ENCODE measurements around the gene FIGLA. TPM values are rescaled to one million over a fixed set of nuclear protein-coding genes. Genes with fewer than 3 reads are reported as not detected.
A peak's percentile ranks its signal among the peaks of the same experiment; 100 is the strongest.

FIGLA gene
- total RNA-seq, 1 experiment from 2014 or later, result not detected

DNA sequence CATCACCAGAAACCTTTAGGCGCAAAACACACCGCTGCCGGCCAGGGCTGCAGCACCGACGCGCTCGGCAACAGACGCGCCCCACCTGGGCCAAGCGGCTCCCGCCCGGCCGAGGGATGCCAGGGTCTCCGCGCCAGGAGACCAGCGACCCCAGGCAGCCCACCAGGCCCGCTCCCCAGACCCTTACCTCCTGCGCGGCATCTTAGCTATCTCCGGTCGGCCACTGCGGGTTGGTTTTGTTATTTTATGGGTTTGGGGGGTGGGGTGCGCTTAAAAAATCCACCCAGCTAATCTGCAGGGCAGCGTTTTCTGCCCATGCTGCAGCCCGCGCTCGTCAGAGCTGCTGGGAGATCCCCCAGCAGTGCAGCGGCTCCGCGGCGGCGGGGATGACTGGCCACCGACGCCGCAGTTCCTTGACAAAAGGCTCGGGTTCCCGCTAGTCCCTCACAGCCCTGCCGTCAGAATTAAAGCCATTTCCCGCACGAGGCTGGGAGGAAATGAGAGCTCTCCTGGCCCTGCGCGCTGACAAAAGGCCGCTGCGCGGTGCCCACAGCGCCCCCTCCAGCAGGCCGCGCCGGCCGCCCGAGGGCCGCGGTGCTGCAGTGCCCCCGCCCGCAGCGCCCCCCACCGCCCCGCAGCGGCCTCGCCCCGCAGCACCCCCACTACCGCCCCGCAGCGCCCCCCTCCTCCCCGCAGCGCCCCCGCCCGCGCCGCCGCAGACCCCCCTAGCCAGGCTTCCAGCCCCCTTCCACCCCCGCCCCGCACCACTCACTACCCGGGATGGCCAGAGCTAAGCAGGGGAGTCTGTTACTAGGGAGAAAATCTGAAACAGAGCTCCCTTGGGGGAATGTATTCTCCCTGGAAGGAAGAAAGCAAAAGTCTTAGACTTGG is 22.5 kb downstream of the FIGLA start, which contains the start of gene ADD2:
Gene ADD2, minus strand, starts transcription at position 502 of the 891 bp plus-strand sequence. CDS start 61,792 bp downstream, outside the sequence.
- Histone ChIP-seq H3K23ac (ENCODE audit: insufficient read length, low read depth, low read length) (no peak within 1 kb of the TSS), H4K5ac (ENCODE audit: insufficient read length, low read depth, low read length) (no peak within 1 kb of the TSS), H2BK15ac (ENCODE audit: low read depth, low read length) (no peak within 1 kb of the TSS), H3K56ac (ENCODE audit: insufficient read length, low read depth, low read length) (no peak within 1 kb of the TSS), H3K14ac (ENCODE audit: insufficient read depth, low read length) (peak within 1 kb of the TSS; percentile 86), H3K79me2 (ENCODE audit: insufficient read depth, low read length) (peaks cover 28% of the 10 kb centered on the region; the same call in 1 of the 2 replicates), H3K23me2 (ENCODE audit: insufficient read length, low read depth, low read length, poor library complexity, severe bottlenecking) (peaks cover 5% of the 10 kb centered on the region), H3K4me1 (ENCODE audit: insufficient read depth, low read length) (peaks cover 16% of the 10 kb centered on the region; the same call in 1 of the 2 replicates), H3K9me3 (ENCODE audit: control insufficient read depth, low read depth, low read length) (no peaks in the 10 kb centered on the region), H4K20me1 (ENCODE audit: control insufficient read depth, insufficient read depth, insufficient read length) (no peaks in the 10 kb centered on the region), H3K9ac (ENCODE audit: extremely low read depth, insufficient read length, low read length) (peak within 1 kb of the TSS; percentile 53), H3T11ph (ENCODE audit: low read length) (no peak within 1 kb of the TSS), H3K18ac (ENCODE audit: insufficient read length, low read depth, low read length) (peak within 1 kb of the TSS; percentile 59), H2BK5ac (ENCODE audit: insufficient read length, low read length) (no peak within 1 kb of the TSS), H4K8ac (replicated peaks; ENCODE audit: insufficient read length, low read depth, low read length) (no peak within 1 kb of the TSS), H2BK12ac (ENCODE audit: insufficient read length, low read depth, low read length) (no peak within 1 kb of the TSS), H2BK20ac (ENCODE audit: low read depth, low read length, poor library complexity, severe bottlenecking) (no peak within 1 kb of the TSS), H2AFZ (ENCODE audit: low read length) (no peak within 1 kb of the TSS), H3K27ac (ENCODE audit: insufficient read length, low read depth, low read length) (no peak within 1 kb of the TSS), H2AK5ac (ENCODE audit: insufficient read length, low read length) (no peak within 1 kb of the TSS), H3K4ac (ENCODE audit: low read depth, low read length) (no peak within 1 kb of the TSS; the same call in 1 of the 2 replicates), H3K4me2 (ENCODE audit: insufficient read depth, insufficient read length, low read length) (peak within 1 kb of the TSS; percentile 95), H3K27me3 (ENCODE audit: insufficient read depth, low read length) (no peaks in the 10 kb centered on the region), H4K91ac (ENCODE audit: insufficient read length, low read depth, low read length) (no peak within 1 kb of the TSS), H2BK120ac (ENCODE audit: low read depth, low read length, poor library complexity, severe bottlenecking) (no peak within 1 kb of the TSS), H3K79me1 (ENCODE audit: insufficient read depth, low read depth, low read length, poor library complexity, severe bottlenecking) (no peaks in the 10 kb centered on the region)
- TF ChIP-seq, protein P1, sequence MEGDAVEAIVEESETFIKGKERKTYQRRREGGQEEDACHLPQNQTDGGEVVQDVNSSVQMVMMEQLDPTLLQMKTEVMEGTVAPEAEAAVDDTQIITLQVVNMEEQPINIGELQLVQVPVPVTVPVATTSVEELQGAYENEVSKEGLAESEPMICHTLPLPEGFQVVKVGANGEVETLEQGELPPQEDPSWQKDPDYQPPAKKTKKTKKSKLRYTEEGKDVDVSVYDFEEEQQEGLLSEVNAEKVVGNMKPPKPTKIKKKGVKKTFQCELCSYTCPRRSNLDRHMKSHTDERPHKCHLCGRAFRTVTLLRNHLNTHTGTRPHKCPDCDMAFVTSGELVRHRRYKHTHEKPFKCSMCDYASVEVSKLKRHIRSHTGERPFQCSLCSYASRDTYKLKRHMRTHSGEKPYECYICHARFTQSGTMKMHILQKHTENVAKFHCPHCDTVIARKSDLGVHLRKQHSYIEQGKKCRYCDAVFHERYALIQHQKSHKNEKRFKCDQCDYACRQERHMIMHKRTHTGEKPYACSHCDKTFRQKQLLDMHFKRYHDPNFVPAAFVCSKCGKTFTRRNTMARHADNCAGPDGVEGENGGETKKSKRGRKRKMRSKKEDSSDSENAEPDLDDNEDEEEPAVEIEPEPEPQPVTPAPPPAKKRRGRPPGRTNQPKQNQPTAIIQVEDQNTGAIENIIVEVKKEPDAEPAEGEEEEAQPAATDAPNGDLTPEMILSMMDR (conservative IDR thresholded peaks at IDR 0.05), result peak; percentile 61; the same call in 2 of the 3 replicates
- H3K27me3 Mint-ChIP-seq (ENCODE audit: low read depth), result peaks cover 3% of the 10 kb centered on the region; the same call in 1 of the 2 replicates
- H3K4me3 Mint-ChIP-seq, result peak within 1 kb of the TSS; percentile 80 to 94
- no CpG with 5 or more reads among the region's 74 CpGs for WGBS (ENCODE audit: extremely low coverage, insufficient read length, low lambda C conversion rate)
- H3K9me3 Mint-ChIP-seq, result no peaks in the 10 kb centered on the region; a peak in 1 of 5 replicates
- H3K36me3 Mint-ChIP-seq (ENCODE audit: insufficient read depth in 1 of 3, low read depth in 3 of 3), result peaks cover 4 to 7% (median 4%) of the 10 kb centered on the region in 3 experiments; a peak in 5 of 7 replicates
- H3K27ac Mint-ChIP-seq, result peak within 1 kb of the TSS; percentile 86 to 98 (median 94)
- H3K4me1 Mint-ChIP-seq, result peaks cover 48 to 54% of the 10 kb centered on the region in 2 experiments
- peak; percentile 73 for DNase-seq

Data from H9 (cell line).